ENCODE measurements around the gene COQ9. TPM values are rescaled to one million over a fixed set of nuclear protein-coding genes. Genes with fewer than 3 reads are reported as not detected.

COQ9 gene
- total RNA-seq, 1 donor from 2014 or later, result 48.3 TPM

GRCh38 chr16:57462978-57463362 lies 15.7 kb downstream of the COQ9 start:
- Mint-ChIP-seq H3K27me3 (ENCODE audit: low read depth) (no peaks in the 10 kb centered on the region), H3K27ac (peak overlapping the region; percentile 75), H3K4me1 (peaks cover 14% of the 10 kb centered on the region), H3K9me3 (no peaks in the 10 kb centered on the region), H3K4me3 (peak overlapping the region; percentile 100), H3K36me3 (peaks cover 17% of the 10 kb centered on the region)
- no peak for DNase-seq (ENCODE audit: low spot score in 2 of 2, unreplicated experiment in 2 of 2)
- TF ChIP-seq CTCF (IDR thresholded peaks at IDR 0.05; ENCODE audit: unreplicated experiment), result no peak

- no peak for TF ChIP-seq CTCF (IDR thresholded peaks at IDR 0.05; ENCODE audit: unreplicated experiment)
Measured at GRCh38 chr16:57464523-57464922, 17.2 kb downstream of the COQ9 start.

GRCh38 chr16:57468346-57468745 lies 21.1 kb downstream of the COQ9 start:
- H3K4me1 Mint-ChIP-seq, result peaks cover 8% of the 10 kb centered on the region
- H3K27ac Mint-ChIP-seq, result no peak overlapping the region
- no peak for TF ChIP-seq CTCF (IDR thresholded peaks at IDR 0.05; ENCODE audit: unreplicated experiment)
- DNase-seq (ENCODE audit: low spot score in 2 of 2, unreplicated experiment in 2 of 2), result no peak
- no peak overlapping the region for H3K4me3 Mint-ChIP-seq
- no peaks in the 10 kb centered on the region for H3K9me3 Mint-ChIP-seq
- peaks cover 28% of the 10 kb centered on the region for H3K36me3 Mint-ChIP-seq
- H3K27me3 Mint-ChIP-seq (ENCODE audit: low read depth), result no peaks in the 10 kb centered on the region

More at GRCh38 chr16:57464523-57464922, 17.2 kb downstream of the COQ9 start:
- H3K27ac Mint-ChIP-seq, result no peak overlapping the region
- H3K4me3 Mint-ChIP-seq, result no peak overlapping the region
- H3K27me3 Mint-ChIP-seq (ENCODE audit: low read depth), result no peaks in the 10 kb centered on the region
- no peaks in the 10 kb centered on the region for H3K9me3 Mint-ChIP-seq
- H3K4me1 Mint-ChIP-seq, result peaks cover 14% of the 10 kb centered on the region
- no peak for DNase-seq (ENCODE audit: low spot score in 2 of 2, unreplicated experiment in 2 of 2)
- peaks cover 24% of the 10 kb centered on the region for H3K36me3 Mint-ChIP-seq

GRCh38 chr16:57469046-57469445 lies 21.8 kb downstream of the COQ9 start:
- Mint-ChIP-seq H3K4me3 (no peak overlapping the region), H3K27me3 (ENCODE audit: low read depth) (no peaks in the 10 kb centered on the region), H3K4me1 (peaks cover 1% of the 10 kb centered on the region), H3K27ac (no peak overlapping the region), H3K9me3 (no peaks in the 10 kb centered on the region), H3K36me3 (peaks cover 26% of the 10 kb centered on the region)
- DNase-seq (ENCODE audit: low spot score in 2 of 2, unreplicated experiment in 2 of 2), result no peak
- no peak for TF ChIP-seq CTCF (IDR thresholded peaks at IDR 0.05; ENCODE audit: unreplicated experiment)

- H3K4me1 Mint-ChIP-seq, result no peaks in the 10 kb centered on the region
- H3K9me3 Mint-ChIP-seq, result no peaks in the 10 kb centered on the region
- no peak overlapping the region for H3K27ac Mint-ChIP-seq
- no peaks in the 10 kb centered on the region for H3K27me3 Mint-ChIP-seq (ENCODE audit: low read depth)
- peaks cover 22% of the 10 kb centered on the region for H3K36me3 Mint-ChIP-seq
- no peak for TF ChIP-seq CTCF (IDR thresholded peaks at IDR 0.05; ENCODE audit: unreplicated experiment)
- DNase-seq (ENCODE audit: low spot score in 2 of 2, unreplicated experiment in 2 of 2), result no peak
- no peak overlapping the region for H3K4me3 Mint-ChIP-seq
Measured at GRCh38 chr16:57469917-57470470, 22.7 kb downstream of the COQ9 start.

- Mint-ChIP-seq H3K27ac (no peak overlapping the region), H3K4me1 (no peaks in the 10 kb centered on the region), H3K9me3 (no peaks in the 10 kb centered on the region), H3K4me3 (no peak overlapping the region), H3K27me3 (ENCODE audit: low read depth) (no peaks in the 10 kb centered on the region), H3K36me3 (peaks cover 22% of the 10 kb centered on the region)
- DNase-seq (ENCODE audit: low spot score in 2 of 2, unreplicated experiment in 2 of 2), result no peak
- TF ChIP-seq CTCF (IDR thresholded peaks at IDR 0.05; ENCODE audit: unreplicated experiment), result no peak
Measured at GRCh38 chr16:57470711-57471110, 23.4 kb downstream of the COQ9 start.

All from mesothelial cell of epicardium (in vitro differentiated cells).